Measurements from ENCODE around the gene BMP8A.
"Not testable (repeated sequence)": the region's sequence is repeated elsewhere in the genome, so short reads cannot be mapped to it uniquely, and the experiment has no call there.

GRCh38 chr1:39522221-39522620 lies 30.8 kb downstream of the BMP8A start:
- TF ChIP-seq, protein P1, sequence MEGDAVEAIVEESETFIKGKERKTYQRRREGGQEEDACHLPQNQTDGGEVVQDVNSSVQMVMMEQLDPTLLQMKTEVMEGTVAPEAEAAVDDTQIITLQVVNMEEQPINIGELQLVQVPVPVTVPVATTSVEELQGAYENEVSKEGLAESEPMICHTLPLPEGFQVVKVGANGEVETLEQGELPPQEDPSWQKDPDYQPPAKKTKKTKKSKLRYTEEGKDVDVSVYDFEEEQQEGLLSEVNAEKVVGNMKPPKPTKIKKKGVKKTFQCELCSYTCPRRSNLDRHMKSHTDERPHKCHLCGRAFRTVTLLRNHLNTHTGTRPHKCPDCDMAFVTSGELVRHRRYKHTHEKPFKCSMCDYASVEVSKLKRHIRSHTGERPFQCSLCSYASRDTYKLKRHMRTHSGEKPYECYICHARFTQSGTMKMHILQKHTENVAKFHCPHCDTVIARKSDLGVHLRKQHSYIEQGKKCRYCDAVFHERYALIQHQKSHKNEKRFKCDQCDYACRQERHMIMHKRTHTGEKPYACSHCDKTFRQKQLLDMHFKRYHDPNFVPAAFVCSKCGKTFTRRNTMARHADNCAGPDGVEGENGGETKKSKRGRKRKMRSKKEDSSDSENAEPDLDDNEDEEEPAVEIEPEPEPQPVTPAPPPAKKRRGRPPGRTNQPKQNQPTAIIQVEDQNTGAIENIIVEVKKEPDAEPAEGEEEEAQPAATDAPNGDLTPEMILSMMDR (IDR thresholded peaks at IDR 0.05), result not testable (repeated sequence)
- not testable (repeated sequence) for TF ChIP-seq ZFX (IDR thresholded peaks at IDR 0.05; ENCODE audit: borderline replicate concordance)

All from 22Rv1 (cell line).